GDM1 (cell line): Measurements from ENCODE around the gene SAMD4A.

Experiments
- DNase-seq: peaks from one replicate; lab custom pipeline; 2025; lab: John Stamatoyannopoulos, UW

Gene SAMD4A

GRCh38 chr14:54763761-54764160 is 196.8 kb downstream of the SAMD4A start:
- no peak for DNase-seq

- DNase-seq, result no peak
Observed at GRCh38 chr14:54766276-54767138, 199.6 kb downstream of the SAMD4A start.

GRCh38 chr14:54767139-54767431 is 200.2 kb downstream of the SAMD4A start:
- DNase-seq, result no peak

- no peak for DNase-seq
Observed at GRCh38 chr14:54767450-54767849, 200.5 kb downstream of the SAMD4A start.

- DNase-seq, result no peak
Observed at GRCh38 chr14:54768501-54769129, 201.7 kb downstream of the SAMD4A start.

GRCh38 chr14:54769951-54770863 is 203.3 kb downstream of the SAMD4A start:
- DNase-seq, result no peak

- no peak for DNase-seq
Observed at GRCh38 chr14:54771411-54772027, 204.6 kb downstream of the SAMD4A start.

DNA sequence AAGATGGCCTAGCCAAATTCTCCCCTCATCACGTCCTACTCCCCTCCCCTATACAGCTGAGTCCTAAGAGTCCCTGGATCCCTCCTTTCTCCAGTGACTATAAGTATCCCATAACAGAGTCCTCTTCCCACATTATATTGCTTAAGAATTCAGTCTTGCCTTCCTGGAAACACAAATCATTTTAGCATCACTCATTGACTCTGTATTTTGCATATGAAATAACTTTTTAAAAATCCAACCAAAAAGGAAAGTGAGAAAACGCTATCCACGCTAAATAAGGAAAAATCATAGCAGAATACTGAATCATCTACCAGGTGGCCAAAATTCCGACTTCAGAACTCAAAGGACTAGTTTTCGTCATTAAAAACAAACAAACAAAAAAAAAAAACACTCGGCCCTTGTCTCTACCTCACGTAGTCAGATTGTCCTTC is 205.5 kb downstream of the SAMD4A start:
- no peak for DNase-seq

- DNase-seq, result peak; percentile 92
Observed at GRCh38 chr14:54773171-54774006, 206.5 kb downstream of the SAMD4A start.

GRCh38 chr14:54774824-54775223 is 207.9 kb downstream of the SAMD4A start:
- DNase-seq, result no peak

DNA sequence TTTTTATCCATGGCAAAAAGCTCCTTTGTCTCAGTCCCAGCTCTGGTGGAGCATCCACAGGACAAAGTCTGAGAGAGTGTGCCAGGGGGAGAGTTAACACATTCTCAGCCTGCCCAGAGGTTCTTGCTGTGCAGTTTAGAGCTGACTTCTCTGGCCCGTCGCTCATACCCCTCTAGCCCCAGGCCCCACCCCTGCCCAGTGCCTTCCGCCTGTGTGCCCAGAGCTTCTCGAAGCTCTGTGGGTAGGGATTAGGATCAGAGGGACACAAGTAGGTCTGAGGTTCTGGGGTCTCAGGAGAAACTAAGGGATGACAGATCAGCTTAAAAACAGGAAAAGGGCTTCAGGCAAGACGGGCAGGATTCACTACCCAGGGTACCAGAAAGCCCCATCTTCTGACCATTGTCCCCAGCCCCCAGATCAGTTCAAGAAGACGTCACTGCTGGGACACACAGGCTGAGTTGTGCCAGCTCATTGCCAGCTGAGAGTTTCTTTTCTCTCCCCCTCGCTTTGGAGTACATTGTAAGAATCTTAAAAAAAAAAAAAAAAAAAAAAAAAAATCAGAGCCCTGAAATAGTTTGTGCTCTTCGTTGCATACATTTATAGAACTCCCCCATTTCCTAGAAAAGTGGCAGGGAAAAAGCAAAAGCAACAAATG is 208.7 kb downstream of the SAMD4A start:
- no peak for DNase-seq

- DNase-seq, result peak; percentile 71
Observed at GRCh38 chr14:54776361-54777001, 209.6 kb downstream of the SAMD4A start.

GRCh38 chr14:54777395-54777794 is 210.5 kb downstream of the SAMD4A start:
- no peak for DNase-seq

DNA sequence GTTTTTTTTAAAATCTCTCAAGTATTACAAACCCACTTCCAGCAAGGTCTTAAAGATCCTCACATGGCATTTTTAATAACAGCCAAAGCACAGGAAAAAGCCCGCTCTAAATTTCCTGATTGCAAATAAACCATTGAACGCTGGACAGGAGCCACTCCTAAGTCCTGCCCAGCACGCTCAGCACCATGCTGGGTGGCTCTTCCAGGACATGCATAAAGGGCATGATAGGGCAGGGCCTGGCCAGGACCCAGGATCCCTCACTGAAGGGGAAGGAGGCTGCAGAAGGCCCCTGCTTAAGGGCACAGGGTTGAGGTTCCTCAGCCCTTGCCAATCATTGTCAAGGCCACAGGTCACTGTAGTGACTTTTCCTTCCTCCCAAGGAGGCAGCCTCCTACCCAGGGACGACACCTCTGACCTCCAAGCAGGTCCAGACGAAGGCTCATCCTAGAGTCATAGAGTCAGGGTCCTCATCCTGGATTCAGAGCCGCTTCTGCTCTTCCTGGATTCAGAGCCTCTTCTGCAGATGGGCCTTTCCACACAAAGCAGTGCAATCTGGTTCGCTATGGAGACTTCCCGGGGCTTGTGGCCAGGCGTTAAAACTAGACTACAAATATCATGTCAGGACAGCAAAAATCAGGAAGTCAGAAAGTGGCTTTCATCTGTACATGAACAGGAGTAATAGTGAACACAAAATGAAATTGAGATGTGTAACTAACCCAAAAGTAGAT is 211.9 kb downstream of the SAMD4A start:
- DNase-seq, result no peak

DNA sequence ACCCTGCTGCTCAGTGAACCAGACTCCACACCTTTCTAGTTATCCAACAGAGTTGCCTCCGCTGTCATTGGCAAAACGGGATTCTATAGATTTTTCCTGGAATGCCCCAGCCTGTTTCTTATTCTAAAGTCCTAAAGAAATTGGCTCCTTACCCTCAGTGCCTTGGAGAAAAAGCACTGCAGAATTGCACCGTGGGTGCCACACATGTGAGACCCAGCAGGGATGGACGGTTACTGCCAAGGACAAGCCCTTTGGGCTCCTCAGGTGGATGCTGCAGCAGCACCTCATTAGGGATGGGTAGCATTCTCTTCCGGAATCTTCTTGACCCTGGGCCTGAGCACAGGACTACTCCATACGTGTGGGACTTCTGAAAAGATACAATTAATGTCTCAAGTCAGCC is 214.2 kb downstream of the SAMD4A start:
- no peak for DNase-seq

- DNase-seq, result no peak
Observed at GRCh38 chr14:54781961-54782750, 215.2 kb downstream of the SAMD4A start.

- DNase-seq, result no peak
Observed at GRCh38 chr14:54782751-54783659, 216.1 kb downstream of the SAMD4A start.

DNA sequence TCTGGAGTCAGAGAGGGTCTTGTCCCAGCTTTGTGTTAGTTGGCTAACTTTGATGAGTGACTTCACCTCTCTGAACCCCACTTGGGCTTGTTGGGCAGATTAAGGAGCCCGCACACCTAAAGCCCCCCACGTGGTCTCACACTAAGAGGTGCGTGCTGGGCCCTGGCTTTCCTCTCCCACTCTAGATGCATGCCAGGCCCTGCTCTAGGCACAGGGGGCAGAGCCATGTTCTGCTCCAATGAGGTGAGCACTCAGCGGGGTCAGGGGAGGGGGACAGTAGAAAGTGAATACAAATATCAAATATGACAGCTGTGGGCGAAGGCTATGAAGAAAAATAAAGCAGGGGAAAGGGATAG is 216.7 kb downstream of the SAMD4A start:
- DNase-seq, result no peak
